ENCODE measurements around the gene CALY.

GRCh38 chr10:133309720-133310398, 26.8 kb downstream of the CALY start:
- no peak for TF ChIP-seq POLR2A (IDR thresholded peaks at IDR 0.05; ENCODE audit: low read length)
- TF ChIP-seq POLR2AphosphoS2 (conservative IDR thresholded peaks at IDR 0.05; ENCODE audit: low read length) = no peak
- no peak for TF ChIP-seq MAX (IDR thresholded peaks at IDR 0.05)
- no peak for TF ChIP-seq CTCF (IDR thresholded peaks at IDR 0.05)
- no peak for TF ChIP-seq JUNB (IDR thresholded peaks at IDR 0.05)
- no peak for TF ChIP-seq EP300 (IDR thresholded peaks at IDR 0.05)
- TF ChIP-seq NFE2L2 (conservative IDR thresholded peaks at IDR 0.05; ENCODE audit: low read length) = no peak
- TF ChIP-seq CBX8 (IDR thresholded peaks at IDR 0.05) = no peak
- no peak for TF ChIP-seq HDAC2 (IDR thresholded peaks at IDR 0.05)
- TF ChIP-seq MYC (IDR thresholded peaks at IDR 0.05; ENCODE audit: borderline replicate concordance, low read length) = no peak
- TF ChIP-seq BCL3 (IDR thresholded peaks at IDR 0.05) = no peak
- TF ChIP-seq PBX3 (IDR thresholded peaks at IDR 0.05) = no peak
- TF ChIP-seq RAD21 (conservative IDR thresholded peaks at IDR 0.05 in 1 of 2, IDR thresholded peaks at IDR 0.05 in 1 of 2) = no peak
- TF ChIP-seq PHF8 (IDR thresholded peaks at IDR 0.05; ENCODE audit: borderline replicate concordance, low read depth) = no peak
